HG03045 (cell line): Measurements from ENCODE around the gene GPR78.

Experiments
- ATAC-seq: cut with Tn5 transposase; IDR thresholded peaks from one replicate; pipeline ENCODE4 v1.9.1; 2021; ENCODE audit warnings: mild to moderate bottlenecking, moderate library complexity; ENCODE audit not compliant: unreplicated experiment

Gene GPR78

GRCh38 chr4:8546766-8547107 is 33.5 kb upstream of the GPR78 start:
- ATAC-seq = no peak

GRCh38 chr4:8547108-8547911 is 32.9 kb upstream of the GPR78 start:
- no peak for ATAC-seq

GRCh38 chr4:8547912-8548730 is 32.1 kb upstream of the GPR78 start:
- no peak for ATAC-seq

GRCh38 chr4:8548731-8549351 is 31.4 kb upstream of the GPR78 start:
- no peak for ATAC-seq

- ATAC-seq = no peak
These were observed 30.8 kb upstream of the GPR78 start for GRCh38 chr4:8549352-8549931.

- no peak for ATAC-seq
These were observed 29.5 kb upstream of the GPR78 start for GRCh38 chr4:8550691-8551090.

GRCh38 chr4:8552024-8552423 is 28.2 kb upstream of the GPR78 start:
- ATAC-seq = no peak

- ATAC-seq = no peak
These were observed 27.5 kb upstream of the GPR78 start for GRCh38 chr4:8552581-8553205.

GRCh38 chr4:8553216-8553615 is 27.0 kb upstream of the GPR78 start:
- no peak for ATAC-seq

GRCh38 chr4:8553991-8554405 is 26.2 kb upstream of the GPR78 start:
- no peak for ATAC-seq

GRCh38 chr4:8554555-8555100 is 25.6 kb upstream of the GPR78 start:
- ATAC-seq = no peak

- ATAC-seq = no peak
These were observed 24.5 kb upstream of the GPR78 start for GRCh38 chr4:8555716-8556115.

GRCh38 chr4:8556341-8557150 is 23.6 kb upstream of the GPR78 start:
- no peak for ATAC-seq

GRCh38 chr4:8557151-8558076 is 22.8 kb upstream of the GPR78 start:
- ATAC-seq = no peak

GRCh38 chr4:8558080-8558960 is 21.9 kb upstream of the GPR78 start:
- no peak for ATAC-seq

- no peak for ATAC-seq
These were observed 21.2 kb upstream of the GPR78 start for GRCh38 chr4:8559011-8559410.

GRCh38 chr4:8559524-8560264 is 20.5 kb upstream of the GPR78 start:
- ATAC-seq = no peak
